HEK293 (cell line): ENCODE data around the gene HYOU1.

ENCODE experiments used
- BCL11A ChIP-seq: fragments of 450-650 bp; formaldehyde crosslinking; IDR thresholded peaks from 2 replicates; pipeline ENCODE4 v1.5.1; 2016; ENCODE audit warnings: low read depth, missing biosample characterization, missing genetic modification characterization
- FEZF1 ChIP-seq: fragments of 450-650 bp; formaldehyde crosslinking; IDR thresholded peaks from 2 replicates; pipeline ENCODE4 v1.5.1; 2016; ENCODE audit warnings: missing biosample characterization, missing genetic modification characterization
- HIC1 ChIP-seq: fragments of 450-650 bp; formaldehyde crosslinking; IDR thresholded peaks from 2 replicates; pipeline ENCODE4 v1.5.1; 2016; ENCODE audit warnings: missing biosample characterization, missing genetic modification characterization
- IKZF3 ChIP-seq: fragments of 450-650 bp; IDR thresholded peaks from 2 replicates; pipeline ENCODE4 v1.5.0; 2018; ENCODE audit warnings: missing biosample characterization, mild to moderate bottlenecking, missing genetic modification characterization, moderate library complexity
- KLF10 ChIP-seq: fragments of 450-650 bp; IDR thresholded peaks from 2 replicates; pipeline ENCODE4 v1.5.1; 2018; ENCODE audit warnings: missing biosample characterization, mild to moderate bottlenecking, missing genetic modification characterization
- SCRT1 ChIP-seq: fragments of 450-650 bp; formaldehyde crosslinking; IDR thresholded peaks from 2 replicates; pipeline ENCODE4 v1.5.1; 2016; ENCODE audit warnings: missing biosample characterization, missing genetic modification characterization, borderline replicate concordance
- SCRT2 ChIP-seq: fragments of 450-650 bp; formaldehyde crosslinking; IDR thresholded peaks from 2 replicates; pipeline ENCODE4 v1.5.1; 2016; ENCODE audit warnings: missing biosample characterization, missing genetic modification characterization
- TCF7L2 ChIP-seq: IDR thresholded peaks from 2 replicates; pipeline ENCODE4 v1.6.1; 2011; ENCODE audit warnings: low read depth, mild to moderate bottlenecking, inconsistent platforms, low read length, moderate library complexity, borderline replicate concordance
- TRIM28 ChIP-seq: IDR thresholded peaks from 2 replicates; pipeline ENCODE4 v1.6.1; 2011; ENCODE audit warnings: low read length, control low read depth, borderline replicate concordance
- ZBTB1 ChIP-seq: fragments of 450-650 bp; formaldehyde crosslinking; IDR thresholded peaks from 2 replicates; pipeline ENCODE4 v1.5.1; 2016; ENCODE audit warnings: missing biosample characterization, missing genetic modification characterization
- ZBTB17 ChIP-seq: fragments of 450-650 bp; formaldehyde crosslinking; IDR thresholded peaks from 2 replicates; pipeline ENCODE4 v1.5.1; 2016; ENCODE audit warnings: missing biosample characterization, missing genetic modification characterization
- ZBTB20 ChIP-seq: fragments of 450-650 bp; formaldehyde crosslinking; IDR thresholded peaks from 2 replicates; pipeline ENCODE4 v1.5.1; 2016; ENCODE audit warnings: missing biosample characterization, missing genetic modification characterization
- ZBTB48 ChIP-seq: fragments of 450-650 bp; formaldehyde crosslinking; IDR thresholded peaks from 2 replicates; pipeline ENCODE4 v1.5.1; 2016; ENCODE audit warnings: missing biosample characterization, missing genetic modification characterization
- ZEB2 ChIP-seq: fragments of 450-650 bp; formaldehyde crosslinking; IDR thresholded peaks from 2 replicates; pipeline ENCODE4 v1.5.1; 2016; ENCODE audit warnings: missing biosample characterization, missing genetic modification characterization
- ZNF133 ChIP-seq: fragments of 450-650 bp; formaldehyde crosslinking; IDR thresholded peaks from 2 replicates; pipeline ENCODE4 v1.5.1; 2016; ENCODE audit warnings: missing biosample characterization, missing genetic modification characterization
- ZNF155 ChIP-seq: fragments of 450-650 bp; formaldehyde crosslinking; IDR thresholded peaks from 2 replicates; pipeline ENCODE4 v1.5.1; 2016; ENCODE audit warnings: missing biosample characterization, missing genetic modification characterization
- ZNF274 ChIP-seq, 2 experiments: fragments of 200-500 bp in 1 of 2; fragments of 450-650 bp in 1 of 2; sonication (Bioruptor generic) in 1 of 2; formaldehyde crosslinking in 1 of 2; IDR thresholded peaks; 2 replicates each; pipeline versions ENCODE4 v1.5.1 to v1.6.1; 2014 to 2016; ENCODE audit warnings: borderline replicate concordance in 1 of 2, inconsistent platforms in 1 of 2, low read length in 1 of 2, missing biosample characterization in 1 of 2, missing genetic modification characterization in 1 of 2
- ZNF394 ChIP-seq: fragments of 450-650 bp; formaldehyde crosslinking; IDR thresholded peaks from 2 replicates; pipeline ENCODE4 v1.5.1; 2016; ENCODE audit warnings: missing biosample characterization, missing genetic modification characterization, mild to moderate bottlenecking, moderate library complexity, borderline replicate concordance
- ZNF501 ChIP-seq: fragments of 450-650 bp; formaldehyde crosslinking; IDR thresholded peaks from 2 replicates; pipeline ENCODE4 v1.5.1; 2016; ENCODE audit warnings: missing biosample characterization, missing genetic modification characterization
- ZNF555 ChIP-seq: fragments of 450-650 bp; formaldehyde crosslinking; conservative IDR thresholded peaks from 2 replicates; pipeline ENCODE4 v1.5.1; 2017; ENCODE audit warnings: missing biosample characterization, mild to moderate bottlenecking, missing genetic modification characterization, inconsistent platforms
- ZNF558 ChIP-seq: fragments of 450-650 bp; formaldehyde crosslinking; IDR thresholded peaks from 2 replicates; pipeline ENCODE4 v1.5.1; 2016; ENCODE audit warnings: missing biosample characterization, missing genetic modification characterization
- ZNF776 ChIP-seq: fragments of 450-650 bp; formaldehyde crosslinking; IDR thresholded peaks from 2 replicates; pipeline ENCODE4 v1.5.0; 2017; ENCODE audit warnings: missing biosample characterization, missing genetic modification characterization, borderline replicate concordance
- ZNF777 ChIP-seq: fragments of 450-650 bp; formaldehyde crosslinking; IDR thresholded peaks from 2 replicates; pipeline ENCODE4 v1.5.1; 2017; ENCODE audit warnings: missing biosample characterization, missing genetic modification characterization, borderline replicate concordance
- ZSCAN18 ChIP-seq: fragments of 450-650 bp; formaldehyde crosslinking; IDR thresholded peaks from 2 replicates; pipeline ENCODE4 v1.5.1; 2016; ENCODE audit warnings: missing biosample characterization, missing genetic modification characterization
- ZSCAN23 ChIP-seq: fragments of 450-650 bp; formaldehyde crosslinking; IDR thresholded peaks from 2 replicates; pipeline ENCODE4 v1.5.1; 2016; ENCODE audit warnings: missing biosample characterization, missing genetic modification characterization
- TF ChIP-seq, protein P1 (sequence below): fragments of 450-650 bp; formaldehyde crosslinking; IDR thresholded peaks from 2 replicates; pipeline ENCODE4 v1.5.1; 2017; ENCODE audit warnings: missing biosample characterization, mild to moderate bottlenecking, missing genetic modification characterization, moderate library complexity
- TF ChIP-seq, protein P2 (sequence below): fragments of 450-650 bp; formaldehyde crosslinking; IDR thresholded peaks from 2 replicates; pipeline ENCODE4 v1.5.1; 2016; ENCODE audit warnings: missing biosample characterization, missing genetic modification characterization
- TF ChIP-seq, protein P3 (sequence below): fragments of 450-650 bp; formaldehyde crosslinking; IDR thresholded peaks from 2 replicates; pipeline ENCODE4 v1.5.1; 2016; ENCODE audit warnings: missing biosample characterization, missing genetic modification characterization

Gene HYOU1

GRCh38 chr11:119092880-119093842 is 36.2 kb upstream of the HYOU1 start (continued):
- TF ChIP-seq FEZF1 (tag by site-specific recombination): no peak
- no peak for TF ChIP-seq TRIM28
- TF ChIP-seq SCRT1 (tag by site-specific recombination): peak; percentile 92
- TF ChIP-seq ZNF555 (tag by site-specific recombination): no peak
- TF ChIP-seq, protein P1, sequence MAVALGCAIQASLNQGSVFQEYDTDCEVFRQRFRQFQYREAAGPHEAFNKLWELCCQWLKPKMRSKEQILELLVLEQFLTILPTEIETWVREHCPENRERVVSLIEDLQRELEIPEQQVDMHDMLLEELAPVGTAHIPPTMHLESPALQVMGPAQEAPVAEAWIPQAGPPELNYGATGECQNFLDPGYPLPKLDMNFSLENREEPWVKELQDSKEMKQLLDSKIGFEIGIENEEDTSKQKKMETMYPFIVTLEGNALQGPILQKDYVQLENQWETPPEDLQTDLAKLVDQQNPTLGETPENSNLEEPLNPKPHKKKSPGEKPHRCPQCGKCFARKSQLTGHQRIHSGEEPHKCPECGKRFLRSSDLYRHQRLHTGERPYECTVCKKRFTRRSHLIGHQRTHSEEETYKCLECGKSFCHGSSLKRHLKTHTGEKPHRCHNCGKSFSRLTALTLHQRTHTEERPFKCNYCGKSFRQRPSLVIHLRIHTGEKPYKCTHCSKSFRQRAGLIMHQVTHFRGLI (tag by site-specific recombination): no peak; the same call in 1 of the 2 replicates
- TF ChIP-seq ZBTB1 (tag by site-specific recombination): no peak
- no peak for TF ChIP-seq ZNF777 (tag by site-specific recombination)
- TF ChIP-seq ZNF274 (IDR thresholded peaks at IDR 0.05; ENCODE audit: low read length): no peak
- TF ChIP-seq ZNF274 (tag by site-specific recombination; IDR thresholded peaks at IDR 0.05; ENCODE audit: borderline replicate concordance): no peak
- TF ChIP-seq SCRT2 (tag by site-specific recombination): peak; percentile 94
- TF ChIP-seq ZSCAN23 (tag by site-specific recombination): no peak
- TF ChIP-seq KLF10: no peak
- TF ChIP-seq TCF7L2: no peak
- TF ChIP-seq IKZF3 (tag by site-specific recombination): no peak
- TF ChIP-seq ZNF776 (tag by site-specific recombination): no peak
- TF ChIP-seq ZEB2 (tag by site-specific recombination): 0 out of 2 replicates have a peak, but pooled peaks have one; percentile 12
- TF ChIP-seq, protein P2, sequence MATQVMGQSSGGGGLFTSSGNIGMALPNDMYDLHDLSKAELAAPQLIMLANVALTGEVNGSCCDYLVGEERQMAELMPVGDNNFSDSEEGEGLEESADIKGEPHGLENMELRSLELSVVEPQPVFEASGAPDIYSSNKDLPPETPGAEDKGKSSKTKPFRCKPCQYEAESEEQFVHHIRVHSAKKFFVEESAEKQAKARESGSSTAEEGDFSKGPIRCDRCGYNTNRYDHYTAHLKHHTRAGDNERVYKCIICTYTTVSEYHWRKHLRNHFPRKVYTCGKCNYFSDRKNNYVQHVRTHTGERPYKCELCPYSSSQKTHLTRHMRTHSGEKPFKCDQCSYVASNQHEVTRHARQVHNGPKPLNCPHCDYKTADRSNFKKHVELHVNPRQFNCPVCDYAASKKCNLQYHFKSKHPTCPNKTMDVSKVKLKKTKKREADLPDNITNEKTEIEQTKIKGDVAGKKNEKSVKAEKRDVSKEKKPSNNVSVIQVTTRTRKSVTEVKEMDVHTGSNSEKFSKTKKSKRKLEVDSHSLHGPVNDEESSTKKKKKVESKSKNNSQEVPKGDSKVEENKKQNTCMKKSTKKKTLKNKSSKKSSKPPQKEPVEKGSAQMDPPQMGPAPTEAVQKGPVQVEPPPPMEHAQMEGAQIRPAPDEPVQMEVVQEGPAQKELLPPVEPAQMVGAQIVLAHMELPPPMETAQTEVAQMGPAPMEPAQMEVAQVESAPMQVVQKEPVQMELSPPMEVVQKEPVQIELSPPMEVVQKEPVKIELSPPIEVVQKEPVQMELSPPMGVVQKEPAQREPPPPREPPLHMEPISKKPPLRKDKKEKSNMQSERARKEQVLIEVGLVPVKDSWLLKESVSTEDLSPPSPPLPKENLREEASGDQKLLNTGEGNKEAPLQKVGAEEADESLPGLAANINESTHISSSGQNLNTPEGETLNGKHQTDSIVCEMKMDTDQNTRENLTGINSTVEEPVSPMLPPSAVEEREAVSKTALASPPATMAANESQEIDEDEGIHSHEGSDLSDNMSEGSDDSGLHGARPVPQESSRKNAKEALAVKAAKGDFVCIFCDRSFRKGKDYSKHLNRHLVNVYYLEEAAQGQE: peak; percentile 53; the same call in 1 of the 2 replicates
- TF ChIP-seq ZSCAN18 (tag by site-specific recombination): no peak
- TF ChIP-seq ZNF133 (tag by site-specific recombination): no peak
- TF ChIP-seq, protein P3, sequence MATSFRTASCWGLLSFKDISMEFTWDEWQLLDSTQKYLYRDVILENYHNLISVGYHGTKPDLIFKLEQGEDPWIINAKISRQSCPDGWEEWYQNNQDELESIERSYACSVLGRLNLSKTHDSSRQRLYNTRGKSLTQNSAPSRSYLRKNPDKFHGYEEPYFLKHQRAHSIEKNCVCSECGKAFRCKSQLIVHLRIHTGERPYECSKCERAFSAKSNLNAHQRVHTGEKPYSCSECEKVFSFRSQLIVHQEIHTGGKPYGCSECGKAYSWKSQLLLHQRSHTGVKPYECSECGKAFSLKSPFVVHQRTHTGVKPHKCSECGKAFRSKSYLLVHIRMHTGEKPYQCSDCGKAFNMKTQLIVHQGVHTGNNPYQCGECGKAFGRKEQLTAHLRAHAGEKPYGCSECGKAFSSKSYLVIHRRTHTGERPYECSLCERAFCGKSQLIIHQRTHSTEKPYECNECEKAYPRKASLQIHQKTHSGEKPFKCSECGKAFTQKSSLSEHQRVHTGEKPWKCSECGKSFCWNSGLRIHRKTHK (tag by site-specific recombination): no peak
- TF ChIP-seq ZBTB17: no peak
- peak; percentile 78; the same call in 1 of the 2 replicates for TF ChIP-seq HIC1 (tag by site-specific recombination)
- no peak for TF ChIP-seq ZNF155 (tag by site-specific recombination)
- 0 out of 2 replicates have a peak, but pooled peaks have one; percentile 14 for TF ChIP-seq ZNF501
- TF ChIP-seq ZBTB20: 0 out of 2 replicates have a peak, but pooled peaks have one; percentile 25
- 0 out of 2 replicates have a peak, but pooled peaks have one; percentile 18 for TF ChIP-seq BCL11A
- no peak; the same call in 1 of the 2 replicates for TF ChIP-seq ZNF394 (tag by site-specific recombination)
- no peak for TF ChIP-seq ZBTB48
- no peak for TF ChIP-seq ZNF558 (tag by site-specific recombination)
